IMR-90 (cell line): ENCODE measurements around the gene NXN. TPM values are rescaled to one million over a fixed set of nuclear protein-coding genes. Genes with fewer than 3 reads are reported as not detected.

Experiments used
- ATAC-seq: fragments of 200-7000 bp; cut with Tn5 transposase; 2 replicates; pipeline ENCODE4 v1.9.1; 2020; ENCODE audit warnings: low read depth, mild to moderate bottlenecking, moderate library complexity
- BruUV-seq: library from RNA; stranded (reverse); fragments of 400-500 nt; replicated peaks from 2 replicates; lab custom pipeline; 2021; lab: Mats Ljungman, UMichigan
- CTCF ChIA-PET: fragments of 300-600 bp; formaldehyde crosslinking; extraction: SDS; loops from one replicate; lab custom pipeline; 2021; ENCODE audit warnings: antibody characterized with exemption; lab: Yijun Ruan, JAX
- POLR2A ChIA-PET: fragments of 300-600 bp; sonication (Branson Sonifier 250); formaldehyde crosslinking; loops from one replicate; lab custom pipeline; 2022; ENCODE audit warnings: antibody characterized with exemption; ENCODE audit not compliant: unreplicated experiment; lab: Charles Lee
- DNase-seq: peaks from one replicate; pipeline ENCODE4 v3.0.0; 2013
- H2AFZ ChIP-seq: replicated peaks from 2 replicates; pipeline ENCODE3; 2013; ENCODE audit warnings: low read length, mild to moderate bottlenecking; ENCODE audit not compliant: poor library complexity
- H2AK5ac ChIP-seq: 2 replicates; pipeline ENCODE4 v1.6.1; 2013; ENCODE audit warnings: low read depth, low read length, inconsistent platforms
- H2AK9ac ChIP-seq: replicated peaks from 2 replicates; pipeline ENCODE3; 2013; ENCODE audit warnings: mild to moderate bottlenecking, low read depth, low read length, moderate library complexity; ENCODE audit not compliant: poor library complexity
- H2BK120ac ChIP-seq: 2 replicates; pipeline ENCODE4 v1.6.1; 2013; ENCODE audit warnings: low read depth, low read length, inconsistent platforms
- H2BK15ac ChIP-seq: 3 replicates; pipeline ENCODE4 v1.6.1; 2013; ENCODE audit warnings: low read depth, low read length, inconsistent platforms
- H2BK20ac ChIP-seq: 2 replicates; pipeline ENCODE4 v1.6.1; 2013; ENCODE audit warnings: low read depth, mild to moderate bottlenecking, inconsistent platforms, low read length, moderate library complexity
- H2BK5ac ChIP-seq: 2 replicates; pipeline ENCODE4 v1.6.1; 2013; ENCODE audit warnings: mild to moderate bottlenecking, low read depth, low read length, inconsistent platforms; ENCODE audit not compliant: poor library complexity, severe bottlenecking
- H3K14ac ChIP-seq: replicated peaks from 2 replicates; pipeline ENCODE4 v1.6.1; 2013; ENCODE audit warnings: low read depth, low read length, inconsistent platforms
- H3K18ac ChIP-seq: 2 replicates; pipeline ENCODE4 v1.6.1; 2013; ENCODE audit warnings: low read depth, low read length, control low read depth
- H3K23ac ChIP-seq: 2 replicates; pipeline ENCODE4 v1.6.1; 2013; ENCODE audit warnings: low read depth, low read length, inconsistent platforms
- H3K27ac ChIP-seq: 2 replicates; pipeline ENCODE4 v1.5.1; 2013; ENCODE audit warnings: mild to moderate bottlenecking, control low read depth, low read length; ENCODE audit not compliant: insufficient read depth
- H3K27me3 ChIP-seq: 2 replicates; pipeline ENCODE4 v1.6.1; 2013; ENCODE audit warnings: low read length; ENCODE audit not compliant: control insufficient read depth, insufficient read depth
- H3K36me3 ChIP-seq: 2 replicates; pipeline ENCODE4 v1.6.1; 2013; ENCODE audit warnings: low read length, mixed read lengths; ENCODE audit not compliant: control insufficient read depth, insufficient read depth
- H3K4ac ChIP-seq: 2 replicates; pipeline ENCODE4 v1.6.1; 2013; ENCODE audit warnings: low read depth, low read length, inconsistent platforms
- H3K4me1 ChIP-seq: 2 replicates; pipeline ENCODE4 v1.6.1; 2013; ENCODE audit warnings: low read length, mixed read lengths; ENCODE audit not compliant: control insufficient read depth, insufficient read depth
- H3K4me2 ChIP-seq: 2 replicates; pipeline ENCODE4 v1.6.1; 2013; ENCODE audit warnings: low read depth, mild to moderate bottlenecking, control low read depth, low read length, moderate library complexity
- H3K4me3 ChIP-seq: 2 replicates; pipeline ENCODE4 v1.5.1; 2013; ENCODE audit warnings: low read depth, mild to moderate bottlenecking, control low read depth, low read length, moderate library complexity; ENCODE audit not compliant: insufficient read depth
- H3K56ac ChIP-seq: 2 replicates; pipeline ENCODE4 v1.6.1; 2013; ENCODE audit warnings: low read length, inconsistent platforms; ENCODE audit not compliant: insufficient read depth; ENCODE audit errors: extremely low read depth
- H3K79me1 ChIP-seq, 2 experiments: 2 replicates each; pipeline ENCODE4 v1.6.1; 2013; ENCODE audit warnings: low read length in 2 of 2, inconsistent platforms in 1 of 2, low read depth in 1 of 2
- H3K9ac ChIP-seq: 2 replicates; pipeline ENCODE4 v1.6.1; 2013; ENCODE audit warnings: low read depth, low read length, control low read depth
- H3K9me1 ChIP-seq: 2 replicates; pipeline ENCODE4 v1.6.1; 2013; ENCODE audit warnings: low read length, inconsistent platforms; ENCODE audit not compliant: insufficient read depth
- H3K9me3 ChIP-seq: 2 replicates; pipeline ENCODE4 v1.6.1; 2013; ENCODE audit warnings: low read length; ENCODE audit not compliant: control insufficient read depth, insufficient read depth
- H4K20me1 ChIP-seq: 2 replicates; pipeline ENCODE4 v1.6.1; 2013; ENCODE audit warnings: low read length, inconsistent platforms; ENCODE audit not compliant: insufficient read depth
- H4K5ac ChIP-seq: 2 replicates; pipeline ENCODE4 v1.6.1; 2013; ENCODE audit warnings: mild to moderate bottlenecking, low read depth, low read length, control low read depth
- H4K8ac ChIP-seq, 2 experiments: 2 replicates each; pipeline ENCODE4 v1.6.1; 2013; ENCODE audit warnings: low read depth in 2 of 2, low read length in 2 of 2, control low read depth in 1 of 2, inconsistent platforms in 1 of 2
- H4K91ac ChIP-seq: 2 replicates; pipeline ENCODE4 v1.6.1; 2013; ENCODE audit warnings: low read depth, low read length, inconsistent platforms; ENCODE audit not compliant: insufficient read depth
- BHLHE40 ChIP-seq: fragments of 150-350 bp; IDR thresholded peaks from 2 replicates; pipeline ENCODE4 v1.6.1; 2016; ENCODE audit warnings: mild to moderate bottlenecking, low read depth, low read length
- CEBPB ChIP-seq: IDR thresholded peaks from 2 replicates; pipeline ENCODE4 v1.6.1; 2012; ENCODE audit warnings: low read depth, low read length, improper control_type of control experiment
- CTCF ChIP-seq: conservative IDR thresholded peaks from 2 replicates; pipeline ENCODE4 v1.5.1; 2012; ENCODE audit warnings: mild to moderate bottlenecking, low read depth, low read length, improper control_type of control experiment
- ELK1 ChIP-seq: fragments of 150-350 bp; IDR thresholded peaks from 2 replicates; pipeline ENCODE4 v1.6.1; 2016; ENCODE audit warnings: low read depth, mild to moderate bottlenecking, low read length, moderate library complexity, borderline replicate concordance
- FOS ChIP-seq: fragments of 150-350 bp; IDR thresholded peaks from 2 replicates; pipeline ENCODE4 v1.6.1; 2016; ENCODE audit warnings: low read depth, low read length
- MAZ ChIP-seq: IDR thresholded peaks from 2 replicates; pipeline ENCODE4 v1.6.1; 2012; ENCODE audit warnings: low read depth, mild to moderate bottlenecking, low read length, improper control_type of control experiment, moderate library complexity, borderline replicate concordance
- MXI1 ChIP-seq: IDR thresholded peaks from 2 replicates; pipeline ENCODE4 v1.6.1; 2012; ENCODE audit warnings: low read depth, mild to moderate bottlenecking, low read length, moderate library complexity, borderline replicate concordance
- NFE2L2 ChIP-seq: fragments of 150-350 bp; IDR thresholded peaks from 2 replicates; pipeline ENCODE4 v1.6.1; 2016; ENCODE audit warnings: low read depth, mild to moderate bottlenecking, low read length
- POLR2A ChIP-seq: IDR thresholded peaks from 2 replicates; pipeline ENCODE4 v1.6.1; 2012; ENCODE audit warnings: mild to moderate bottlenecking, low read depth, low read length
- RAD21 ChIP-seq: IDR thresholded peaks from 2 replicates; pipeline ENCODE4 v1.6.1; 2012; ENCODE audit warnings: low read length, improper control_type of control experiment
- RCOR1 ChIP-seq: IDR thresholded peaks from 2 replicates; pipeline ENCODE4 v1.6.1; 2012; ENCODE audit warnings: mild to moderate bottlenecking, low read length, improper control_type of control experiment; ENCODE audit not compliant: insufficient replicate concordance
- RFX5 ChIP-seq: IDR thresholded peaks from 2 replicates; pipeline ENCODE4 v1.8.0; 2012; ENCODE audit warnings: low read depth, mild to moderate bottlenecking, low read length, moderate library complexity
- SMC3 ChIP-seq: fragments of 150-350 bp; IDR thresholded peaks from 2 replicates; pipeline ENCODE4 v1.6.1; 2016; ENCODE audit warnings: low read depth, mild to moderate bottlenecking, antibody characterized with exemption, low read length, moderate library complexity
- WGBS, 2 experiments: methylation state at CpG; one replicate each; pipeline versions ENCODE4 v1.1.5 to v1.1.7; 2013; ENCODE audit warnings: missing lambda C conversion rate in 2 of 2; ENCODE audit not compliant: insufficient read length in 1 of 2; ENCODE audit errors: extremely low coverage in 2 of 2; 5-methylcytosine and 5-hydroxymethylcytosine counted together
- dilution Hi-C: fragments of 300-500 bp; cut with HindIII; formaldehyde crosslinking; loops from one replicate; pipeline ENCODE4 v1.14.3; 2018; ENCODE audit warnings: low sequenced_read_pairs; ENCODE audit not compliant: unreplicated experiment
- in situ Hi-C: fragments of 300-500 bp; cut with MboI; formaldehyde crosslinking; loops from 3 replicates; pipeline ENCODE4 v1.14.3; 2019; ENCODE audit warnings: low sequenced_read_pairs, inconsistent platforms, mixed read lengths
- intact Hi-C: fragments of 100-400 bp; cut with micrococcal nuclease; formaldehyde crosslinking; loops from 2 replicates; pipeline ENCODE4 v1.10.0; 2022
- polyA plus RNA-seq, 3 experiments: library from polyadenylated mRNA; depleted of rRNA; stranded (reverse); fragments of >200 nt; gene quantifications; 2 replicates each; pipeline ENCODE4 v1.2.3, GENCODE V29; 2012; ENCODE audit warnings: low replicate concordance in 1 of 3
- total RNA-seq: library from RNA; depleted of rRNA; stranded (reverse); fragments of >200 nt; gene quantifications from 2 replicates; pipeline ENCODE4 v1.2.3, GENCODE V29; 2012

Gene NXN
- total and polyA plus RNA-seq, 2 of the 4 experiments (the other 2 are of a cell fraction): 52.5 to 116 TPM

GRCh38 chr17:812638-813204, 166.9 kb downstream of the NXN start:
- Histone ChIP-seq H3K27ac (no peak overlapping the region), H4K91ac (no peak overlapping the region), H3K23ac (no peak overlapping the region), H3K79me1 (peaks cover 17 to 36% of the 10 kb centered on the region in 2 experiments), H2BK15ac (no peak overlapping the region), H2BK5ac (no peak overlapping the region), H2AK5ac (0 out of 2 replicates have a peak overlapping the region, but pooled peaks have one; percentile 18), H2BK120ac (no peak overlapping the region), H3K4me1 (no peaks in the 10 kb centered on the region), H3K56ac (no peak overlapping the region), H3K4me3 (no peak overlapping the region), H3K36me3 (peaks cover 66% of the 10 kb centered on the region), H3K9me3 (no peaks in the 10 kb centered on the region), H3K9me1 (peaks cover 14% of the 10 kb centered on the region; the same call in 1 of the 2 replicates), H3K14ac (no peak overlapping the region), H2AK9ac (peak overlapping the region; percentile 37), H3K9ac (no peak overlapping the region), H3K18ac (no peak overlapping the region), H3K4ac (no peak overlapping the region), H4K8ac (no peak overlapping the region), H4K5ac (no peak overlapping the region), H3K27me3 (no peaks in the 10 kb centered on the region), H3K4me2 (no peak overlapping the region), H2BK20ac (no peak overlapping the region), H2AFZ (peak overlapping the region; percentile 39), H4K20me1 (peaks cover 51% of the 10 kb centered on the region)
- in situ Hi-C loops: no loop called here
- dilution Hi-C loops: no loop called here
- ATAC-seq (no peak), DNase-seq (no peak)
- POLR2A ChIA-PET: no interaction called here
- intact Hi-C loops: no loop called here
- BruUV-seq: no TSS peak
- CTCF ChIA-PET: no interaction called here
- TF ChIP-seq RCOR1 (no peak), FOS (no peak), SMC3 (no peak), RFX5 (no peak), CEBPB (no peak), MXI1 (no peak), BHLHE40 (no peak), POLR2A (no peak), CTCF (no peak), MAZ (no peak), ELK1 (no peak), NFE2L2 (no peak), RAD21 (no peak)
- WGBS, 2 experiments: 97% methylated on average over 3 of the region's 14 CpGs; no CpG with 5 or more reads in 1 of the 2 experiments
